Uterus (tissue), 2 donors: Measurements from ENCODE around the gene HECTD3.

Experiments used
- CTCF ChIP-seq, 4 experiments: fragments of 200-600 bp in 2 of 4; fragments of 450-650 bp in 2 of 4; sonication (generic) in 2 of 4; IDR thresholded peaks; one replicate each; pipeline ENCODE4 v1.5.1; 2016 to 2019; ENCODE audit warnings: antibody characterized with exemption in 4 of 4, mild to moderate bottlenecking in 2 of 4, moderate library complexity in 1 of 4
- POLR2A ChIP-seq, 2 donors: fragments of 450-650 bp; IDR thresholded peaks; one replicate each; pipeline ENCODE4 v1.6.1; 2016; ENCODE audit warnings: antibody characterized with exemption in 2 of 2, mild to moderate bottlenecking in 1 of 2, moderate library complexity in 1 of 2

DNA sequence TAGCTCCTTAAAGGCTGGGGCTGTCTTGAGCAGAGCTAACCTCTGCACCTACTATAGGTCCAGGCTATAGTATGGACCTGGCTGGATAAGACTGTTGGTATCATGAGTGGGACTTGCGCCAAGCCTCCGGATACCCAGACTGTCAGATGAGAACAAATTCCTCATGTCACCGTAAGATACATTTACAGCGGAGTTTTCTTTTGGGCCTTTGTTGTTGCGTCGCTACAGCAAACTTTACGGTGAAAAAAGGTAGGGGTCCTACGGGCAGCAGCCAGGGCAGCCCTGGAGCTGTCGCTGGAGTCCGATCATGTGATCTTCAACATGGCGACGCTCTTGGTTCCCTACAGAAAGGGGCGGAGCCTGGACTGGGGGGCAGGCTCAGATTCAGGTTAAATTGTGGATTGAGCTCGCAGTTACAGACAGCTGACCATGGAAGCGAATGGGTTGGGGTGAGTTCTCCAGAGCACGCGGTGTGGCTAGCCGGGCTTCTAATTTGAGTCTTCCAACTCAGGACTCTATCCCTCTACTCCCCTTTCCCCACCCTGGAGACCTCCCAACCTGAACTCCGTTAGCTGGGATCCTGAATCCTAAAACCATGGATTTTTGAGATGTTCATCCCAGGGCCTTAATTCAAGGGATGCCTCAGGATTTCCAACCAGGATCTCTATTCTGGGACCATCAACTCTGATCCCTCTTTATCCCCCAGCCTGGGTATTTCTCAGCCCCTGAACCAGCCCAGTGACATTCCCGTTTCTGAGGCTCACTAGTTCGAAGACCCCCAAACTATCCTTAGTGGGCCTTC lies 914 bp upstream of the HECTD3 start, which contains the start of gene UROD:
- peak in 1 of 4 experiments; percentile 31 for TF ChIP-seq CTCF (IDR thresholded peaks at IDR 0.05)
- peak in 1 of 2 donors; percentile 22 for TF ChIP-seq POLR2A (IDR thresholded peaks at IDR 0.05)
